IMR-90 (cell line): ENCODE measurements around the gene TYW5. TPM values are rescaled to one million over a fixed set of nuclear protein-coding genes. Genes with fewer than 3 reads are reported as not detected.

Source experiments
- ATAC-seq: fragments of 200-7000 bp; cut with Tn5 transposase; 2 replicates; pipeline ENCODE4 v1.9.1; 2020; ENCODE audit warnings: low read depth, mild to moderate bottlenecking, moderate library complexity
- BruUV-seq: library from RNA; stranded (reverse); fragments of 400-500 nt; replicated peaks from 2 replicates; lab custom pipeline; 2021; lab: Mats Ljungman, UMichigan
- CTCF ChIA-PET: fragments of 300-600 bp; formaldehyde crosslinking; extraction: SDS; loops from one replicate; lab custom pipeline; 2021; ENCODE audit warnings: antibody characterized with exemption; lab: Yijun Ruan, JAX
- POLR2A ChIA-PET: fragments of 300-600 bp; sonication (Branson Sonifier 250); formaldehyde crosslinking; loops from one replicate; lab custom pipeline; 2022; ENCODE audit warnings: antibody characterized with exemption; ENCODE audit not compliant: unreplicated experiment; lab: Charles Lee
- DNase-seq: peaks from one replicate; pipeline ENCODE4 v3.0.0; 2013
- H2AFZ ChIP-seq: replicated peaks from 2 replicates; pipeline ENCODE3; 2013; ENCODE audit warnings: low read length, mild to moderate bottlenecking; ENCODE audit not compliant: poor library complexity
- H2AK5ac ChIP-seq: 2 replicates; pipeline ENCODE4 v1.6.1; 2013; ENCODE audit warnings: low read depth, low read length, inconsistent platforms
- H2AK9ac ChIP-seq: replicated peaks from 2 replicates; pipeline ENCODE3; 2013; ENCODE audit warnings: mild to moderate bottlenecking, low read depth, low read length, moderate library complexity; ENCODE audit not compliant: poor library complexity
- H2BK120ac ChIP-seq: 2 replicates; pipeline ENCODE4 v1.6.1; 2013; ENCODE audit warnings: low read depth, low read length, inconsistent platforms
- H2BK15ac ChIP-seq: 3 replicates; pipeline ENCODE4 v1.6.1; 2013; ENCODE audit warnings: low read depth, low read length, inconsistent platforms
- H2BK20ac ChIP-seq: 2 replicates; pipeline ENCODE4 v1.6.1; 2013; ENCODE audit warnings: low read depth, mild to moderate bottlenecking, inconsistent platforms, low read length, moderate library complexity
- H2BK5ac ChIP-seq: 2 replicates; pipeline ENCODE4 v1.6.1; 2013; ENCODE audit warnings: mild to moderate bottlenecking, low read depth, low read length, inconsistent platforms; ENCODE audit not compliant: poor library complexity, severe bottlenecking
- H3K14ac ChIP-seq: replicated peaks from 2 replicates; pipeline ENCODE4 v1.6.1; 2013; ENCODE audit warnings: low read depth, low read length, inconsistent platforms
- H3K18ac ChIP-seq: 2 replicates; pipeline ENCODE4 v1.6.1; 2013; ENCODE audit warnings: low read depth, low read length, control low read depth
- H3K23ac ChIP-seq: 2 replicates; pipeline ENCODE4 v1.6.1; 2013; ENCODE audit warnings: low read depth, low read length, inconsistent platforms
- H3K27ac ChIP-seq: 2 replicates; pipeline ENCODE4 v1.5.1; 2013; ENCODE audit warnings: mild to moderate bottlenecking, control low read depth, low read length; ENCODE audit not compliant: insufficient read depth
- H3K27me3 ChIP-seq: 2 replicates; pipeline ENCODE4 v1.6.1; 2013; ENCODE audit warnings: low read length; ENCODE audit not compliant: control insufficient read depth, insufficient read depth
- H3K36me3 ChIP-seq: 2 replicates; pipeline ENCODE4 v1.6.1; 2013; ENCODE audit warnings: low read length, mixed read lengths; ENCODE audit not compliant: control insufficient read depth, insufficient read depth
- H3K4ac ChIP-seq: 2 replicates; pipeline ENCODE4 v1.6.1; 2013; ENCODE audit warnings: low read depth, low read length, inconsistent platforms
- H3K4me1 ChIP-seq: 2 replicates; pipeline ENCODE4 v1.6.1; 2013; ENCODE audit warnings: low read length, mixed read lengths; ENCODE audit not compliant: control insufficient read depth, insufficient read depth
- H3K4me2 ChIP-seq: 2 replicates; pipeline ENCODE4 v1.6.1; 2013; ENCODE audit warnings: low read depth, mild to moderate bottlenecking, control low read depth, low read length, moderate library complexity
- H3K4me3 ChIP-seq: 2 replicates; pipeline ENCODE4 v1.5.1; 2013; ENCODE audit warnings: low read depth, mild to moderate bottlenecking, control low read depth, low read length, moderate library complexity; ENCODE audit not compliant: insufficient read depth
- H3K56ac ChIP-seq: 2 replicates; pipeline ENCODE4 v1.6.1; 2013; ENCODE audit warnings: low read length, inconsistent platforms; ENCODE audit not compliant: insufficient read depth; ENCODE audit errors: extremely low read depth
- H3K79me1 ChIP-seq, 2 experiments: 2 replicates each; pipeline ENCODE4 v1.6.1; 2013; ENCODE audit warnings: low read length in 2 of 2, inconsistent platforms in 1 of 2, low read depth in 1 of 2
- H3K9ac ChIP-seq: 2 replicates; pipeline ENCODE4 v1.6.1; 2013; ENCODE audit warnings: low read depth, low read length, control low read depth
- H3K9me1 ChIP-seq: 2 replicates; pipeline ENCODE4 v1.6.1; 2013; ENCODE audit warnings: low read length, inconsistent platforms; ENCODE audit not compliant: insufficient read depth
- H3K9me3 ChIP-seq: 2 replicates; pipeline ENCODE4 v1.6.1; 2013; ENCODE audit warnings: low read length; ENCODE audit not compliant: control insufficient read depth, insufficient read depth
- H4K20me1 ChIP-seq: 2 replicates; pipeline ENCODE4 v1.6.1; 2013; ENCODE audit warnings: low read length, inconsistent platforms; ENCODE audit not compliant: insufficient read depth
- H4K5ac ChIP-seq: 2 replicates; pipeline ENCODE4 v1.6.1; 2013; ENCODE audit warnings: mild to moderate bottlenecking, low read depth, low read length, control low read depth
- H4K8ac ChIP-seq, 2 experiments: 2 replicates each; pipeline ENCODE4 v1.6.1; 2013; ENCODE audit warnings: low read depth in 2 of 2, low read length in 2 of 2, control low read depth in 1 of 2, inconsistent platforms in 1 of 2
- H4K91ac ChIP-seq: 2 replicates; pipeline ENCODE4 v1.6.1; 2013; ENCODE audit warnings: low read depth, low read length, inconsistent platforms; ENCODE audit not compliant: insufficient read depth
- CEBPB ChIP-seq: IDR thresholded peaks from 2 replicates; pipeline ENCODE4 v1.6.1; 2012; ENCODE audit warnings: low read depth, low read length, improper control_type of control experiment
- CHD1 ChIP-seq: IDR thresholded peaks from 2 replicates; pipeline ENCODE4 v1.6.1; 2012; ENCODE audit warnings: low read depth, low read length, improper control_type of control experiment
- FOS ChIP-seq: fragments of 150-350 bp; IDR thresholded peaks from 2 replicates; pipeline ENCODE4 v1.6.1; 2016; ENCODE audit warnings: low read depth, low read length
- MAFK ChIP-seq: IDR thresholded peaks from 2 replicates; pipeline ENCODE4 v1.6.1; 2012; ENCODE audit warnings: low read depth, low read length, improper control_type of control experiment
- MXI1 ChIP-seq: IDR thresholded peaks from 2 replicates; pipeline ENCODE4 v1.6.1; 2012; ENCODE audit warnings: low read depth, mild to moderate bottlenecking, low read length, moderate library complexity, borderline replicate concordance
- RCOR1 ChIP-seq: IDR thresholded peaks from 2 replicates; pipeline ENCODE4 v1.6.1; 2012; ENCODE audit warnings: mild to moderate bottlenecking, low read length, improper control_type of control experiment; ENCODE audit not compliant: insufficient replicate concordance
- SMC3 ChIP-seq: fragments of 150-350 bp; IDR thresholded peaks from 2 replicates; pipeline ENCODE4 v1.6.1; 2016; ENCODE audit warnings: low read depth, mild to moderate bottlenecking, antibody characterized with exemption, low read length, moderate library complexity
- WGBS, 2 experiments: methylation state at CpG; one replicate each; pipeline versions ENCODE4 v1.1.5 to v1.1.7; 2013; ENCODE audit warnings: missing lambda C conversion rate in 2 of 2; ENCODE audit not compliant: insufficient read length in 1 of 2; ENCODE audit errors: extremely low coverage in 2 of 2; 5-methylcytosine and 5-hydroxymethylcytosine counted together
- dilution Hi-C: fragments of 300-500 bp; cut with HindIII; formaldehyde crosslinking; loops from one replicate; pipeline ENCODE4 v1.14.3; 2018; ENCODE audit warnings: low sequenced_read_pairs; ENCODE audit not compliant: unreplicated experiment
- in situ Hi-C: fragments of 300-500 bp; cut with MboI; formaldehyde crosslinking; loops from 3 replicates; pipeline ENCODE4 v1.14.3; 2019; ENCODE audit warnings: low sequenced_read_pairs, inconsistent platforms, mixed read lengths
- intact Hi-C: fragments of 100-400 bp; cut with micrococcal nuclease; formaldehyde crosslinking; loops from 2 replicates; pipeline ENCODE4 v1.10.0; 2022
- polyA plus RNA-seq, 3 experiments: library from polyadenylated mRNA; depleted of rRNA; stranded (reverse); fragments of >200 nt; gene quantifications; 2 replicates each; pipeline ENCODE4 v1.2.3, GENCODE V29; 2012; ENCODE audit warnings: low replicate concordance in 1 of 3
- total RNA-seq: library from RNA; depleted of rRNA; stranded (reverse); fragments of >200 nt; gene quantifications from 2 replicates; pipeline ENCODE4 v1.2.3, GENCODE V29; 2012
- TF ChIP-seq, protein P1 (sequence below): conservative IDR thresholded peaks from 2 replicates; pipeline ENCODE4 v1.5.1; 2012; ENCODE audit warnings: mild to moderate bottlenecking, low read depth, low read length, improper control_type of control experiment
- TF ChIP-seq, protein P2 (sequence below): fragments of 150-350 bp; IDR thresholded peaks from 2 replicates; pipeline ENCODE4 v1.6.1; 2017; ENCODE audit warnings: mild to moderate bottlenecking, antibody characterized with exemption, low read length, low read depth

The TYW5 gene
- total and polyA plus RNA-seq, 2 of the 4 experiments (the other 2 are of a cell fraction): 3.8 to 4.0 TPM

DNA sequence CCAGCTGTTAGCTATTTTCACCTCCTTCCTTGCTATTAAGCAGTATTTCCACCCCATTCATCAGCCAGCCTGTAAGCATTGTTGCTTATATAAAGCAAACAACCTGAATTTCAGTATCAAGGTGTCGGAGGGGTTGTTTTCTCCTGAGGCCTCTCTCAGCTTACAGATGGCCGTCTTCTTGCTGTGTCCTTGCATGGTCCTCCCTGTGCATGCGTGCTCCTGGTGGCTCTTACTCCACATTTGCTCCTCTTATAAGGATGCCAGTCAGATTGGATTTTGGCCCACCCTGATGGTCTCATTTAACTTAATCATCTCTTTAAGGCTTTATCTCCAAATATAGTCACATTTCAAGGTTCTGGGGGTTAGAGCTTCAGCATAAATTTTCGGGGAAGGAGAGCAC is 2.7 kb upstream of the TYW5 start:
- Histone ChIP-seq H2AK9ac (no peak overlapping the region), H3K18ac (no peak overlapping the region), H3K9me3 (no peaks in the 10 kb centered on the region), H3K4ac (no peak overlapping the region), H3K4me3 (no peak overlapping the region), H3K23ac (no peak overlapping the region), H3K4me1 (peaks cover 8% of the 10 kb centered on the region), H4K20me1 (0 out of 2 replicates have a peak, but pooled peaks cover 6% of the 10 kb centered on the region), H4K91ac (no peak overlapping the region), H4K8ac (no peak overlapping the region), H3K14ac (no peak overlapping the region), H2BK5ac (no peak overlapping the region), H3K36me3 (peaks cover 16% of the 10 kb centered on the region), H3K56ac (no peak overlapping the region), H2AK5ac (no peak overlapping the region), H3K27ac (no peak overlapping the region), H2AFZ (no peak overlapping the region), H3K4me2 (no peak overlapping the region), H4K5ac (no peak overlapping the region), H3K79me1 (peaks cover 29 to 39% of the 10 kb centered on the region in 2 experiments), H3K9ac (no peak overlapping the region), H2BK20ac (no peak overlapping the region), H2BK120ac (no peak overlapping the region), H3K9me1 (0 out of 2 replicates have a peak, but pooled peaks cover 4% of the 10 kb centered on the region), H2BK15ac (no peak overlapping the region), H3K27me3 (no peaks in the 10 kb centered on the region)
- TF ChIP-seq MAFK: no peak
- TF ChIP-seq, protein P1, sequence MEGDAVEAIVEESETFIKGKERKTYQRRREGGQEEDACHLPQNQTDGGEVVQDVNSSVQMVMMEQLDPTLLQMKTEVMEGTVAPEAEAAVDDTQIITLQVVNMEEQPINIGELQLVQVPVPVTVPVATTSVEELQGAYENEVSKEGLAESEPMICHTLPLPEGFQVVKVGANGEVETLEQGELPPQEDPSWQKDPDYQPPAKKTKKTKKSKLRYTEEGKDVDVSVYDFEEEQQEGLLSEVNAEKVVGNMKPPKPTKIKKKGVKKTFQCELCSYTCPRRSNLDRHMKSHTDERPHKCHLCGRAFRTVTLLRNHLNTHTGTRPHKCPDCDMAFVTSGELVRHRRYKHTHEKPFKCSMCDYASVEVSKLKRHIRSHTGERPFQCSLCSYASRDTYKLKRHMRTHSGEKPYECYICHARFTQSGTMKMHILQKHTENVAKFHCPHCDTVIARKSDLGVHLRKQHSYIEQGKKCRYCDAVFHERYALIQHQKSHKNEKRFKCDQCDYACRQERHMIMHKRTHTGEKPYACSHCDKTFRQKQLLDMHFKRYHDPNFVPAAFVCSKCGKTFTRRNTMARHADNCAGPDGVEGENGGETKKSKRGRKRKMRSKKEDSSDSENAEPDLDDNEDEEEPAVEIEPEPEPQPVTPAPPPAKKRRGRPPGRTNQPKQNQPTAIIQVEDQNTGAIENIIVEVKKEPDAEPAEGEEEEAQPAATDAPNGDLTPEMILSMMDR: no peak
- no peak for TF ChIP-seq FOS
- no peak for TF ChIP-seq RCOR1
- TF ChIP-seq, protein P2, sequence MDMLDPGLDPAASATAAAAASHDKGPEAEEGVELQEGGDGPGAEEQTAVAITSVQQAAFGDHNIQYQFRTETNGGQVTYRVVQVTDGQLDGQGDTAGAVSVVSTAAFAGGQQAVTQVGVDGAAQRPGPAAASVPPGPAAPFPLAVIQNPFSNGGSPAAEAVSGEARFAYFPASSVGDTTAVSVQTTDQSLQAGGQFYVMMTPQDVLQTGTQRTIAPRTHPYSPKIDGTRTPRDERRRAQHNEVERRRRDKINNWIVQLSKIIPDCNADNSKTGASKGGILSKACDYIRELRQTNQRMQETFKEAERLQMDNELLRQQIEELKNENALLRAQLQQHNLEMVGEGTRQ: no peak
- TF ChIP-seq SMC3: no peak
- TF ChIP-seq CHD1: no peak
- TF ChIP-seq CEBPB: no peak
- TF ChIP-seq MXI1: no peak
- dilution Hi-C loops: no loop called here
- intact Hi-C loops: no loop called here
- ChIA-PET POLR2A (no interaction called here), CTCF (no interaction called here)
- in situ Hi-C loops: no loop called here
- BruUV-seq: no TSS peak
- 95% methylated on average over 3 of the region's 4 CpGs; no CpG with 5 or more reads in 1 of the 2 experiments for WGBS, 2 experiments
- DNase-seq (no peak), ATAC-seq (no peak)
